Stimulated activated CD4-positive, alpha-beta T cell treated with anti-CD3 and anti-CD28 coated beads, Interleukin-12 subunit alpha, Interleukin-12 subunit beta, amount 100 ng/mL, for 4 hours (primary cell): ENCODE results near the gene ZCWPW1.

Experiments
- DNase-seq: peaks from one replicate; pipeline ENCODE4 v3.0.0-alpha.2; 2020

Gene ZCWPW1, protein sequence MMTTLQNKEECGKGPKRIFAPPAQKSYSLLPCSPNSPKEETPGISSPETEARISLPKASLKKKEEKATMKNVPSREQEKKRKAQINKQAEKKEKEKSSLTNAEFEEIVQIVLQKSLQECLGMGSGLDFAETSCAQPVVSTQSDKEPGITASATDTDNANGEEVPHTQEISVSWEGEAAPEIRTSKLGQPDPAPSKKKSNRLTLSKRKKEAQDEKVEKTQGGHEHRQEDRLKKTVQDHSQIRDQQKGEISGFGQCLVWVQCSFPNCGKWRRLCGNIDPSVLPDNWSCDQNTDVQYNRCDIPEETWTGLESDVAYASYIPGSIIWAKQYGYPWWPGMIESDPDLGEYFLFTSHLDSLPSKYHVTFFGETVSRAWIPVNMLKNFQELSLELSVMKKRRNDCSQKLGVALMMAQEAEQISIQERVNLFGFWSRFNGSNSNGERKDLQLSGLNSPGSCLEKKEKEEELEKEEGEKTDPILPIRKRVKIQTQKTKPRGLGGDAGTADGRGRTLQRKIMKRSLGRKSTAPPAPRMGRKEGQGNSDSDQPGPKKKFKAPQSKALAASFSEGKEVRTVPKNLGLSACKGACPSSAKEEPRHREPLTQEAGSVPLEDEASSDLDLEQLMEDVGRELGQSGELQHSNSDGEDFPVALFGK

DNA sequence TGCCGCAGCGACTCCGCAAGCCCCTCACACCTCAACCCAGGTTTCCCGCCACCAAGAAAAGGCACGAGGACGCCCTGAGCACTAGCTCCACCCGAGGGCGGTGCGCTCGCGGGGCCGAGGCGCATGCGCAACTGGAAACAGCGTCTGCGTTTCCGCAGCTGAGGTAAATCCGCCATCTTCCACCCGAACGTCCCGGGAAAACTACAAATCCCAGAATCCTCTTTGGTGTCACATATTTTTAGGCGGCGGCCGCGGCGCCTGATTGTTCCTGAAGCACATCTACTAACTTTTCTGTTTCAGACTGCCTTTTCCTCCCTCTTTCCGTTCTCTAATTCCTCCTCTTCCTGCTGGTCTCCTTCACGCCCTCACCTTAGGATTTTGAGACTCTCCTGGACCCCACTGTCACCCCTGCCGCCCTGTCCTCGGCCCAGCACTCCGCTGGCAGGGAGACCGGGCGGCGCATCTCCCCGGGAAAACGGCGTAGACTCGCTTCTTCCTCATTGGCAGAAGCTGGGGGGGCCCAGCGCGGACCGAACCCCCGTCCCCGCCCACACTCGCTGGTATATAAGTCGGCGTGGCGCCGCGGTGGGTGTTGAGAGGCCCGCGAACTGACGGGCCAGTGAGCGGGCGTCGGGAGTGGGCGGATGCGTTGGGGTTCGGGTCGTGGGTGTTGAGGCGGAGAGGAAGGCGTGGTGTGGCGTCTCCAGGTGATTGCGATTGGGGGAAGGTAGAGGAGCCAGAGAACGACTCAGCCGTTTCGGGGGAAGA lies at the start of gene ZCWPW1:
Gene ZCWPW1 (minus strand): TSS at position 505 of the 768 bp plus-strand sequence. CDS start 8,054 bp downstream, outside the sequence.
- DNase-seq: peak; percentile 97

DNA sequence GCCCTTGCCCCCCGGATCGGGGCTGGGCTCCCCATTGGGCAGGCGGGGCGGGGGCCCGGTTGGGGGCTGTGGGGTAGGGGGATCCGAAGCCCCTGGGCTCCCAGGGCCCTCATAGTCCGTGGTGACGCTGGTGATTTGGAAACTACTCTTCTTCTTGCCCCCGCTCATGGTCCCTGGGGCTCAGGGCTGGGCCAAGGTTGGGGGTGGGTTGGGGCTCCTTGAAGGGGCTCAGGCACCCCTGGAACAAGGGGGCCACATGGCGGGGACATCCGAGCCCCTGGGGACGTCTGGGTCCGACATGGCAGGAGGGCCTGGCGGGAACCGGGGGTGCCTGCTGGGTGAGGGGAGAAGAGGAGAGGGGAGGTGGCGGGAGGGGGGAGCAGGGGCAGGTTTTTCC lies 49.4 kb upstream of the ZCWPW1 start:
- peak; percentile 25 for DNase-seq

DNA sequence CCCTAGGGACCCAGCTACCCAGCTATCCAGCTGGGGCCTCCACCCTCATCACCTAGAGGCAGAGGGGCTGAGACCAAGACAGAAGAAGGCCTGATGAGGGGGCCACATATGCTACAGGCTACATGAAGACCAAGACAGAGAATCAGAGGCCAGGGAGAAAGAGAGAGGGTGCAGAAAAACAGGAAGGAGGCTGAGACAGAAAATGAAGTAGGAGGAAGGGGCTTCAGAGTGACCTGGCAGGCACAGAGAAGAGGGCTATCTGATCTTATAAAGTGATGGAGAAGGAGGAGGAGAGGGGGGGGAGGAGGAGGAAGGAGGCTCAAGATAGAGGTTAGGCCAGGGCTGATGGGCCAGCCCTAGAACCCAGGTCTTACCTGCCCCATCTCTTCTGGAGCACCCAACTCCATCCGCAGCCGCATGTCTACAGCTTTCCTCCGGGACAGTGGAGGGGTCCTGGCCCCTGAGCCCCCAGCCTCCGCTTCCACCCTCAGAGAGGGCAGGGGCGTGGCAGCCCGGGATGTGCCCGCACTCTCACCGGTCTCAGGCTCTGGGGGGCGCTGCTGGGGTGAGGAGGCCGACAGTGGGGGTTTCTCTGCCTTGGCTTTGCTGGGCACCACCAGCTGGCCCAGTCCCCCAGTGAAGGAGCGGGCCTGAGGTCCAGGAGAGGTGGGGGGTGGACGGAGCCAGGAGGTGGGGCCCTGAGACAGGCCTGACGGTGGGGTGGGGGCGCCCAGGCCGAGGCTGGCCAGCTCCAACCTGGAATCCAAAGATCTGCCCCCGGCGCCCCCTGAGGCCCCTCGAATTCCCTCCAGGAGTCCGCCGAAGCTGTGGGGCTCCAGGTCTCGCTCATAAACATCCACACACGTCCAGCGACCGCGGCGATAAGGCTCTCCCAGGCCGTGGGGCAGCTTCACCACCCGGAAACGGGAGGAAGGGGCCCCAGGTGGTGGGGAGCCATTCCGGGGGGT lies 48.7 kb upstream of the ZCWPW1 start:
- DNase-seq: peak; percentile 30

DNA sequence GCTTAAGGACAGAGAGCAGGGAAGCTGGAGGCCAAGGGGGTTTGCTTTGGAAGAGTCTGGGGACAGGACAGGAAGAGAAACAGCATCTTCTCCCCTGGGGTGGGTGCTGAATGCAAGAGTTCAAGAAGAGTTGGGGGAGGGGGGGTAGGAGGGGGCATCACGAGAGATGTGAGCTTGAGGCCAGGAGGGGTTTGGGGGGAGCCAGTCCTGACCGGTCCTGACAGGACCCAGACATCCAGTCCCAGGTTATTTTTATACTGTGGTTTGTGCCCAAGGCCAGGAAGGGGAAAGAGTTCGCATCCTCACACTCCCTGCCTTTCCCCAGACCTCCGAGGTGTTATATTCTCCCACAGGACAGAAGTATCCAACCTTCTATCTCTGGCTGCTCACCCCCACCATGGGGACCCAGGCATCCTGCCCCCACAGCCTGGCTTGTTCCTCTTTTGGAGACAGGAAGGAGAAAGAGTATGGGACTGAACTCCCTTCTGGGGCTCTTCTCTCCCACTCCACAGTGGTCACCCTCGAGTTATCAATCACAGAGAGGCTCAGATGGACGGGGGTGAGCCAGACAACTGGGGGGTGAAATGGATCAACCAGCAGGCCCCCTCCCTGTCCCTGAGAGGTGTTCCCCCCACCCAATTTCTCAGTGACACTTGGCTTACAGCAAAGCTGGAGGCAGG lies 47.7 kb upstream of the ZCWPW1 start:
- DNase-seq: no peak

DNA sequence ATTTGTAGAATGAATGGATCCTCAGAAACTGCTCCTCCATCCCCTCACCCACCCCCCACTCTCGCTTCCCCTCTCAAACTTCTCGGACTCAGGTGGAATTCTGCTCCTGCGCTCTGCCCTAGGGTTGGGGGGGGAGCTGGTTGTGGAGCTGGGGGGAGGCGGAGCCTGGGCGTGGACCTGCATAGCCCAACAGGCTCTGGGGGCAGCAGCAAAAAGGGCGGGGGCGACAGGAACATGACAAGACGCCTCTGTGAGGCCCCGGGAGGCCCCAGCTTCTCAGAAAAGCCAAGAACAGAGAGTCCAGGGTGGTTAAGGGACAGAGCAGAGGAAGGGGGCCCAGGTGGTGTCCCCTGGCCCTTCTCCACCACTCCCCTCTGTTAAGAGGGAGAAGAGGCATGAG lies 47.0 kb upstream of the ZCWPW1 start:
- DNase-seq: peak; percentile 25

DNA sequence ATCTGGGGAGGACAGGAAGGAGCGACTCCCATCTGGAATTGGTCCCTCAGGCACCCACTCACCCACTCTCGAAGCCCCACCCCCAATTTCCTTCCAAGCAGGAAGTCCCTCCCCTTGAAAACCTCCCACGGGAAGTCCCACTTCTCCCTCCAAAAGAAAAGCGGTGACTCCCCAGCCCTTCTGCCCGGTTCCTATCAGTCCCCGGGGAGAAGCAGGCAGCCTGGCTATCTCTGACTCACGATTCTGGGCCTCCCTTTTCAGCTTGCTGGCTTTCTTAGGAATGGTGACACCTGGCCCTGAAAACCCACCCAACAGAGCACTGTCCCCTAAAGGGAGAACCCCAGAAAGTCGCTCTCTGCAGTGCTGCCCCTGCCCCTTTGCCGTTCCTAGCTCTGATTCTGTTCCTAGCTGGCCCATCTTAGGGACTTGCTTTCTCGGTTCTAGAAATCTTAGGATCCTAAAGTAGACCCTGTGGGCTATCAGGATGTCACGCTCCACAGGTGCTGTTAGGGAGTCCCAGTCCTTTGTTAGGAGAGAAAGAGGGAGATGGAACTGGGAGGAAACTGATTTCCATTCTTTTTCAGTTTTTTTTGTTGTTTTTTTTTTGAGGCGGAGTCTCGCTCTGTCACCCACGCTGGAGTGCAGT lies 44.5 kb upstream of the ZCWPW1 start:
- no peak for DNase-seq

DNA sequence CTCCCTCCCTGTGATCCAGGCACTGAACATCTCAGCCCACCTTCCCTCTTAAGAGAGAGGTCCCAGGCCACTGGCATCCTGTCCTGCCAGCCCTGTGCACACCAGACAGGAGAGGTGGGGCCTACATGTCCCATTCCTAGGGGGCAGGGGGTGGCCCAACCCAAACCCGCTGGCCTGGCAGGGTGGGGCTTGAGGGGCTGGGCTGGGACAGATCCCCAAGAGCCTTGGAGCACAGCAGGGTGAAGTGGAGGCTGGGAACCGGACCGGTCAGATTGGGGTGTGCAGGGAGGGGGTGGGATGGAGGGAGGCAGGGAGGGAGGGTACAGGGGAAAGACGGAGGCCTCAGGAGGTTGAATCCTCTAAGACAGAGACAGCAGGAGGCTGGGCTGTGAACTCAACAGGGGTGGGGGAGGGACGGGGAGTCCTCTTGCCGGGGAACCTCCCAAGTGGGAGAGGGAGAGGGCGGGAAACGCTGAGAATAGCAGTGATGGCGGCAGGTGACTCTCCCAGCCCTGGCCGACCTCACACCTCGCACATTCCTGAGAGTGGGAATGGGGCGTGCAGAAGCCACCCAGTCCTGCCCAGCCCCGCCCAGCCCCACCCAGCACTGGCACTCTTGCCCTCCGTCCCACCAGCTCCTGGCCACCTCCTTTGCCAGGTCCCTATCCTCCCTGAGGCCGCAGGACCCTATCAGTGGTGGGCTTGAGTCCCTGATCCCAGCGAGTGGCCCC lies 43.8 kb upstream of the ZCWPW1 start:
- DNase-seq: no peak

DNA sequence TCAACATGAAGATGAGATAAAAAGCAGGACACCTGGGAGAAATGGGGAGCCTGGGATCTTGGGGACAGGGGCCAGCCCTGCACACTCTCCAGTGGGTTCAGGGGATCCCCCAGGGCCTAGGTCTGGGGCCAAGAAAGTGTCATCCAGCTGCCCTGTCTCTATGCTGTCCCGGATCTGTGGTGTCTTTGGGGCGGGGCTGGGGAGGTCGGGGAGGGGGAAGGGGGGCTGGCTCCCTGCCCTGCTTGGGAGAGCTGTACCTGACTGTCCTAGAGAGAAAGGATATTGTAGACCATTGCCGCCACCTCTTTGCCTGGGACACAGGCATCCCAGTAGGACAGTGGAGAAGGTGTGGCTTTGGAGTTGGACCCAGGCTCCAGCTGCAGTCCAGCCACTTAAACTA lies 42.5 kb upstream of the ZCWPW1 start:
- DNase-seq: no peak

DNA sequence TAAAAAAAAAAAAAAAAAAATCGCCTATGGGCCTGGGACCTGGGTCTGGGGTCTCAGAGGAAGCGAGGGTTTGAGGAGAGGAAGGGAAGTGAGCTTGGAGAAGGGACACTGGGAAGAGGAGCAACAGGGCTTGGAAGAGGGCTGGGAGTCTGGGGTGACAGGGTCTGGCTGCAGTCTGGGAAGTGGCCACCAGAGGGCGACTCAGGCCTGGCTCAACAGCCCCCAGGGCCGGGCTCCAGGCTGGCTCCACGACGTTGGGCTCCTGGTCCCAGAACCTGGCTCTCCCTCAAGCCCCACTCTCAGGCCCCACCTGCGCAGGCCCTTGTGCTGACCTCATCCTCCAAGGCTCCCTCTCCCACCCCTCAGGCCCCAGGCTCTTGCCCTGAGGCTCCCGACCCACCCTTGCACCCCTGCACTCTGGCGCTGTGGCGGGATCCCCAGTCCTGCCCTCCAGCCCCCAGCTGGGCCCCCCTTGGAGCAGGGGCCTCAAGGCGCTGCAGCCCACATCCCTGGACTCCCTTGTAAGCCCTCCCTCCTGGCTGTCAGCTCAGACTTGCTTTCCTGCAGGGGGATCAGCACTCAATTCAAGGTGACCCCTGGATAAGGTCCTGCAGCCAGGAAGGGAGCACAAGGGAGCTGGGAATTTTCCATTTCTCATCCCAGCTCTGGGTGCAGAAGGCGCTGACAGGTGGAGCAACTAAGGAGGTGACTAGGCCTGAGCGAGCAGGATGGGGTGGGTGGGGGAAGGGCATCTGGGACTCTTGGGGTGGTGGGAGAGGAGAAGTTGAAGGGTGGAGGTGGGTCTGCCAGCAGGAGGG lies 40.9 kb upstream of the ZCWPW1 start:
- peak; percentile 88 for DNase-seq

DNA sequence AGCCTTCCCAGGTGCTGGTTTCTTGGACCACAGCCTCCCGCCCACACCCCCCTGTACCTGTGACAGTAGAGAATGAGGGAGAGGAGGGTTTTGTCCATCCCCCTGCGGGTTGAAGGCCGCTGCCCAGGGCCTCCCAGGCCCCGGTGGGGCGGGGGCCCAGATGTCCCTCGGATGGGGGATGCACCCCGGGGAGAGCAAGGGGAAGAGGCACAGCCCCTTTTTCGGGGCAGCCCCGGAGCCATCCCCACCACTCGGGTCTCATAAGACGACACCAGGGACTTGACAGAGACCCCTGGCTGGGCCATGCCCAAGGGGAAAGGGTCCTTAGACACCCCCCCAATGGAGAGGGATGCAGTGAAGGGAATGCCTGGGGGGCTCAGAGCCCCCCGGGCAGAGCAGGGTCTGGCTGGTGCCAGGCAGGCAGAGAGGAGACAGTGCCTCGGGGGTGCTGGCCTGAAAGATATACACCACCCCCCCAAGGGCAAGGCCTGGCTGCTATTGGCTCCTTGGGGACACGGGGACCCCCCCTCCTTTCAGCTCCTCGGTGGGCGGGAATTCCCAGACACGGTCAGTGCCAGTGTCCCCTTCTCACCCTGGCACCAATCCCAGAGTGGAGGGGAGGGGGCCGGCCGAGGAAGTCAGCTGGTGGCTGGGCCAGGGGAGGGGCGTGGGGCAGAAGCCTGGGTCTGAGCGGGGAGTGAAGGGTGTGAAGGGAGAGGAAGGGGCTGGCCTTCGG lies 39.3 kb upstream of the ZCWPW1 start:
- DNase-seq: no peak

DNA sequence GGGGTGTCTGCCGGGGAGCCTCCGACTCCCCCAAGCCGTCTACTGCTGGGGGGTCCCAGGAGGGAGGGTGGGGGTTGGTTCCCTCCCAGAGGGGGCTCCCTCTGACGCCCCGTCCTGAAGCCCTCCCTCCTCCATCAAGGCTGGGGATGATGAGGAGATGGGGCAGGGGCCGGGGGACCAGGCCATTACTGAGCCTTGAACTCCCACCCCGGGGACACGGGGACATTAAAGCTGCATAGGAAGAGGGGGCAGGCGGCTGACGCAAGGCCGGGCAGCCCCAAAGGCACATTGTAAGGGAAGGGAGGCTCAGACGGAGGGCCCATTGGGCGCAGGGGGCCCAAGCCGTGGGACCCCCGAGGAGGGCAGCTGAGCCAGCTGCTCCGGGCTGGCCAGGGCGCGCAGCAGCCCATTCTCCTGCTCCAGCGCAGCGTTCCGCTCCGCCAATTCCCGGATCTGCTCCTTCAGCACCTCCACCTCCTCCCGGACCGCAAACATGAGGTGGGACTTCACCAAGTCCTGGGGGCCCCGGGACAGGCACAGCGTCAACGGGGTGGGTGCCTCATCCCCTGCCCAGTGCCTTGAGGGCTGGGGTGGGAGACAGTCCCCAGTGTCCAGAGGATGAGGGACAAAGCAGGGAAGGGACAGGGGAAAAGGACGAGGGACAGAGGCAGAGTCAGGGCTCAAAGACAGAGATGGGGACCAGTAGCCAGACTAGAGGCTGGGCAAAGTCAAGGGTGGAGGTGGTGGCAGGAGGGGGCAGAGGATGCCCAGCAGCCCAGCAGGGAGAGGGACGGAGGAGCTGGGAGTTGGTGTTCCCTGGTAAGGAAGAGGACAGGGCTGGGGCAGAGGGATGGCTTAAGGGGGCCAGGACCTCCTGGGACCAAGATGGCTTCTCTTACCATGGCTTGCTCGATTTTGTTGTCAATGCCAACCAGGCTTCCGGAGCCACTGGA lies 38.4 kb upstream of the ZCWPW1 start:
- DNase-seq: no peak

DNA sequence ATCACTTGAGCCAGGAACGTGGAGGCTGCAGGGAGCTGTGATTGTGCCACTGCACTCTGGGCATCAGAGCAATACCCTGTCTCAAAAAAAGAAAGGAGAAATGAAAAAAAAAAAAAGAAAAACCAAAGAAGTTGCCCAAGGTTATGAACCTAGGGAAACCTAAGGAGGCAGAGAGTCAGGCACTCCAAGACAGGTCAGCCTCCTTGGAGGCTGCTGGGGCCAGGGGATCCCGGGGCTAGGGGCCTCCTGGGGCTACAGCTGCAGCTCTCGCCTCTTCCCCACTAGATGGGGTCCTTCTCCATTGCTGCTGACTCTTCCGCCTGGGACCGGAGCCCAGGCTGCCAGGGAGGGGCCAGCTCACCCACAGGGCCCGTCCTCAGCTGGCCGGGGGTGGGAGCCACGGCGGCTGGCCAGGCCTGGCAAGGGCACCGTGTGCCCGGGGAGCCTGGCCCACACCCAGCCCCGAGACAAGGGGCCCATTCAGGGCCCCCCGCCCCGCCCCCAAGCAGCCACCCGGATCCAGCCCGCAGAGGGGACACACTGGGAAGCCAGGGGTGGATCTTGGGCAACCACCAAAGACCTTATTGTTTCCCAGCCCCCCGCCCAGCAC lies 37.3 kb upstream of the ZCWPW1 start:
- DNase-seq: no peak

DNA sequence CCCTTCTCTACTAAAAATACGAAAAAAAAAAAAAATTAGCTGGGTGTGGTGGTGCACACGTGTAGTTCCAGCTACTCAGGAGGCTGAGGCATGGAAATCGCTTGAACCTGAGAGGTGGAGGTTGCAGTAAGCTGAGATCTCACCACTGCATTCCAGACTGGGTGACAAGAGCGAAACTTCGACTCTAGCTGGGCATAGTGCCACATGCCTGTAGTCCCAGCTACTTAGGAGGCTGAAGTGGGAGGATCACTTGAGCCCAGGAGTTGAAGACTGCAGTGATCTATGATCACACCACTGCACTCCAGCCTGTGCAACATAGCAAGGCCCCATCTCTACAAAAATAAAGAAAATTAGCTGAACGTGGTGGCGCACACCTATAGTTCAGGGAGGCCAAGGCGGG lies 36.8 kb upstream of the ZCWPW1 start:
- DNase-seq: no peak

DNA sequence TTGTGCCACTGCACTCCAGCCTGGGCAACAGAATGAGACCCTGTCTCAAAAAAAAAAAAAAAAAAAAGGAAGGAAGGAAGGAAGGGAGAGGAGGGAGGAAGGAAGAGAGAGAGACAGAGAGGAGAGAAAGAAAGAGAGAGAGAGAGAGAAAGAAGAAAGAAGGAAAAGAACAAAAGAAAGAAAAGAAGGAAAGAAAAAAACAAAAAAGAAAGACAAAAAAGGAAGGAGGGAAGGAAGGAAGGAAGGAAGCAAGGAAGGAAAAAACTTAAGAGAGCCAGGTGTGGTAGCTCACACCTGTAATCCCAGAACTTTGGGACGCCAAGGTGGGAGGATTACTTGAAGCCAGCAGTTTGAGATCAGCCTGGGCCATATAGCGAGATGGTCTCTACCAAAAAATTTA lies 36.3 kb upstream of the ZCWPW1 start:
- no peak for DNase-seq

DNA sequence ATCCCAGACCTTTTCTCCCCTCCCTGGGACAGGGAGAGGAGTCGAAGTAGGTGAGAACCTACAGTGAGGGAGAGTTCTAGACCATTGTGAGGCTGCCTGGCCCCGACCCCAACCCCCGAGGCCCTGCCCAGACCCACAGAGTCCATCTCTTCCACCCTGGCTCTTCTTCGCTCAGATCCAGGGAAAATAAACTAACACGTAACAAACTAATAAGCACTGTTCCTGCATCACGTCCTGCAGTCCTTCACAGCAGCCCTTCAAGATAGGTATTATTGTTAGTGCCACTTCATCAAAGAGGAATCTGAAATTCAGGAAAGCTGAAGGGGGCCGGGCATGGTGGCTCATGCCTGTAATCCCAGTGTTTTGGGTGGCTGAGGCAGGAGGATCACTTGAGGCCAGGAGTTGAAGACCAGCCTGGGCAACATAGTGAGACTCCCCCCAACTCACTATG lies 35.7 kb upstream of the ZCWPW1 start, which contains the start of gene SPACDR:
Gene SPACDR (minus strand): TSS at position 51 of the 451 bp plus-strand sequence. CDS start 235 bp downstream, outside the sequence.
- DNase-seq: no peak

DNA sequence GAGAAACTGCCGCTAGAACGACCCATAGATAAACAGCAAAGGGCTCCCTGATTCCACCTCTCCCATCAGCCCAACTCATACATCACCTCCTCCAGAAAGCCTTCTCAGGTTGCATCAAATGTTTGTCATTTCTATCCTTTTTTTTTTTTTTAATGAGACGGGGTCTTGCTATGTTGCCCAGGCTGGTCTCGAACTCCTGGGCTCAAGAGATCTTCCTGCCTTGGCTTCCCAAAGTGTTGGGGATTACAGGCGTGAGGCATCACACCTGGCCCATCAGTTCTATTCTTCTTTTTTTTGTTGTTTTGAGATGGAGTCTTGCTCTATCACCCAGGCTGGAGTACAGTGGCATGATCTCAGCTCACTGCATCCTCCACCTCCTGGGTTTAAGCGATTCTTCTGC lies 28.5 kb upstream of the ZCWPW1 start:
- no peak for DNase-seq

DNA sequence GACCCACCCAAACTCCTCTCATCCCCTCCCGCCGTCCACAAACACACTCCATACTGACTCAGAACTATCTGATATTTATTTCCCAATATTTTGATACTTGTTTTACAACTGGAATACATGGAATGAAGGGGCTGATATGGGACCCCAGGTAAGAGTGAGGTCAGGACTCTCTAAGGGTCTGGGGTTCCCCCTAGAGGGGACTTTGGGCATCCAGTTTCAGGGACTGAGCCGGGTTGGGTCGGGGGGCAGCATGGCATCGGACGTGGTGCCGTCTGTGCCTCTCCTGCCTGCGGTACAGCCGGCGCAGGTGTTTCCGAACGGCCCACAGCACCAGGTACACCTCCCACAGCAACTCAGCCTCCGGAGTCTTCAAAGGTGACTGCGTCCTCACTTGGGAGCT lies 28.1 kb upstream of the ZCWPW1 start:
- DNase-seq: no peak
